ENCODE measurements around the gene TRIO. TPM values are rescaled to one million over a fixed set of nuclear protein-coding genes. Genes with fewer than 3 reads are reported as not detected.

TRIO gene
- total RNA-seq, 6 experiments from 2014 or later = 167 to 219 (median 190) TPM

- TF ChIP-seq, protein P1, sequence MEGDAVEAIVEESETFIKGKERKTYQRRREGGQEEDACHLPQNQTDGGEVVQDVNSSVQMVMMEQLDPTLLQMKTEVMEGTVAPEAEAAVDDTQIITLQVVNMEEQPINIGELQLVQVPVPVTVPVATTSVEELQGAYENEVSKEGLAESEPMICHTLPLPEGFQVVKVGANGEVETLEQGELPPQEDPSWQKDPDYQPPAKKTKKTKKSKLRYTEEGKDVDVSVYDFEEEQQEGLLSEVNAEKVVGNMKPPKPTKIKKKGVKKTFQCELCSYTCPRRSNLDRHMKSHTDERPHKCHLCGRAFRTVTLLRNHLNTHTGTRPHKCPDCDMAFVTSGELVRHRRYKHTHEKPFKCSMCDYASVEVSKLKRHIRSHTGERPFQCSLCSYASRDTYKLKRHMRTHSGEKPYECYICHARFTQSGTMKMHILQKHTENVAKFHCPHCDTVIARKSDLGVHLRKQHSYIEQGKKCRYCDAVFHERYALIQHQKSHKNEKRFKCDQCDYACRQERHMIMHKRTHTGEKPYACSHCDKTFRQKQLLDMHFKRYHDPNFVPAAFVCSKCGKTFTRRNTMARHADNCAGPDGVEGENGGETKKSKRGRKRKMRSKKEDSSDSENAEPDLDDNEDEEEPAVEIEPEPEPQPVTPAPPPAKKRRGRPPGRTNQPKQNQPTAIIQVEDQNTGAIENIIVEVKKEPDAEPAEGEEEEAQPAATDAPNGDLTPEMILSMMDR (IDR thresholded peaks at IDR 0.05) = no peak
- Mint-ChIP-seq H3K4me1 (ENCODE audit: low read depth) (peaks cover 98% of the 10 kb centered on the region), H3K9me3 (no peaks in the 10 kb centered on the region), H3K27ac (peak overlapping the region; percentile 83), H3K4me3 (peak overlapping the region; percentile 74), H3K27me3 (ENCODE audit: insufficient read depth) (peaks cover 6% of the 10 kb centered on the region; the same call in 1 of the 2 replicates), H3K36me3 (ENCODE audit: low read depth) (peaks cover 39% of the 10 kb centered on the region)
- peak; percentile 37 for DNase-seq
These were observed 27.9 kb downstream of the TRIO start for GRCh38 chr5:14171046-14171445.

GRCh38 chr5:14171621-14172020 lies 28.5 kb downstream of the TRIO start:
- TF ChIP-seq, protein P1 (IDR thresholded peaks at IDR 0.05) = no peak
- Mint-ChIP-seq H3K27ac (peak overlapping the region; percentile 83), H3K9me3 (no peaks in the 10 kb centered on the region), H3K36me3 (ENCODE audit: low read depth) (peaks cover 39% of the 10 kb centered on the region), H3K4me3 (peak overlapping the region; percentile 74), H3K27me3 (ENCODE audit: insufficient read depth) (peaks cover 3% of the 10 kb centered on the region; the same call in 1 of the 2 replicates), H3K4me1 (ENCODE audit: low read depth) (peaks cover 92% of the 10 kb centered on the region)
- DNase-seq = peak; percentile 68

GRCh38 chr5:14172149-14172795 lies 29.1 kb downstream of the TRIO start:
- peaks cover 90% of the 10 kb centered on the region for H3K4me1 Mint-ChIP-seq (ENCODE audit: low read depth)
- H3K4me3 Mint-ChIP-seq = peak overlapping the region; percentile 74
- TF ChIP-seq, protein P1 (IDR thresholded peaks at IDR 0.05) = no peak
- no peak for DNase-seq
- H3K27ac Mint-ChIP-seq = peak overlapping the region; percentile 83
- H3K27me3 Mint-ChIP-seq (ENCODE audit: insufficient read depth) = peaks cover 3% of the 10 kb centered on the region; the same call in 1 of the 2 replicates
- H3K36me3 Mint-ChIP-seq (ENCODE audit: low read depth) = peaks cover 36% of the 10 kb centered on the region
- no peaks in the 10 kb centered on the region for H3K9me3 Mint-ChIP-seq

DNA sequence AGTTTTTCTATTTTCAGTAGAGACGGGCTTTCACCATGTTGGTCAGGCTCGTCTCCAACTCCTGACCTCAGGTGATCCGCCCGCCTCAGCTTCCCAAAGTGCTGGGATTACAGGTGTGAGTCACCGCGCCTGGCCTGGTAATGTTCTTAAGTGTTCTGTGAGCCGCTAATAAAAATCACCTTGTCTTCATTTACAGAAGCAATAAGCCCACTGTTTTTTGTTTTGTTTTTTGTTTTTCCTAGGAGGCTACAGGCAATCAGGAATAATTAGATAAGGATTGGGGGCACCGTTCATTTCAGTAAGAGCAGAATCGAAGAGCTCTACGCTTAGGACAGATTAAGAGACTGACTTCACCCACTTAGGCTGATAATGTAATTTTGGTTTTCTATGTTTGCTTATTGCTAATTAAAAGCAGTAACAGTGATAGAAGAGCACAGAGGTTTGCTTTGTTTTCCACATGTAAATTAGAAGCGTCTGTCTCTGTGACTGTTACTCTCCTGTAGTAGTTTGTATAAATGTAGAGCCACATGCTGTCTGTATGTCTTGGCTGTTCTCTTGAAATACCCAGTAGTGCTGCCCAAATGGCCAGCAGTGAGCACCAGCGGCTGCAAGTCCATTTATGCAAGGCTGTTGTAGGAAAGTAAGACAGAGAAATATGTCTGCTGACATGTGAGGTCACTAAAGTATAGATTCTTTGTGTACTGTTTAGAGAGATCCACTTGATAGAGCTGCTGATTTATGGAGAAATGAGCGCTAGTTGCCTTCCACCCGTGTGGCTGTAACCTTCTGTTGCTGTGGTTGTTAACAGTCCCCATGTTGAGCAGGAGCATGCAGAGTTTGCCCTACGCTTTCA lies 30.5 kb downstream of the TRIO start:
- no peaks in the 10 kb centered on the region for H3K9me3 Mint-ChIP-seq
- peak overlapping the region; percentile 24; the same call in 1 of the 2 replicates for H3K4me3 Mint-ChIP-seq
- DNase-seq = no peak
- TF ChIP-seq, protein P1 (IDR thresholded peaks at IDR 0.05) = no peak
- H3K36me3 Mint-ChIP-seq (ENCODE audit: low read depth) = peaks cover 36% of the 10 kb centered on the region
- peaks cover 3% of the 10 kb centered on the region; the same call in 1 of the 2 replicates for H3K27me3 Mint-ChIP-seq (ENCODE audit: insufficient read depth)
- H3K27ac Mint-ChIP-seq = peak overlapping the region; percentile 79
- H3K4me1 Mint-ChIP-seq (ENCODE audit: low read depth) = peaks cover 90% of the 10 kb centered on the region

DNA sequence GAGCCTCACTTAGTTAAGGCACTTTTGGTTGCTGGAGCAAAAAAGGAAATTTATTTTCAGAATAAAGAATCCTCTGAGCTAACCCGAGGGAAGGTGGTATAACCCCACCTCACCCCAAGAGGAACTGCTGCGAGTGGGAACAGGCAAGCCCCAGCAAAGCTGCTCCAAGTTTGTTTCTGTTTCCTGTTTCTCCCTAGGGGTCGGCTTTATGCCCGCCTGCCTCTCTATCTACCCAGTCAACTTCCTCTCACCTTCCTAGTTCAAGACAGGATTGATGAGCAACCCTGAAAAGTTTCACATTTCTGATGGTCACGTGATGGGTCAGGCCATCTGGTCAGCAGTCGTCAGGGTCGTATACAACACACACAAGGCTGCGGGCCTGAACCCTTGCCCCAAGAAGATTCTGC lies 31.1 kb downstream of the TRIO start:
- Mint-ChIP-seq H3K36me3 (ENCODE audit: low read depth) (peaks cover 29% of the 10 kb centered on the region), H3K4me3 (peak overlapping the region; percentile 24; the same call in 1 of the 2 replicates), H3K27me3 (ENCODE audit: insufficient read depth) (peaks cover 3% of the 10 kb centered on the region; the same call in 1 of the 2 replicates), H3K4me1 (ENCODE audit: low read depth) (peaks cover 90% of the 10 kb centered on the region), H3K27ac (peak overlapping the region; percentile 79), H3K9me3 (no peaks in the 10 kb centered on the region)
- TF ChIP-seq, protein P1 (IDR thresholded peaks at IDR 0.05) = no peak
- DNase-seq = no peak

Measured in HFFc6 (cell line).